Upper lobe of left lung (tissue), 6 donors: Measurements from ENCODE around the gene ATP6V0B. TPM values are rescaled to one million over a fixed set of nuclear protein-coding genes. Genes with fewer than 3 reads are reported as not detected.

Source experiments
- ATAC-seq, 2 donors: fragments of 200-7000 bp; cut with Tn5 transposase; one replicate each; pipeline ENCODE4 v1.9.1; 2022; ENCODE audit warnings: mild to moderate bottlenecking in 2 of 2, moderate library complexity in 2 of 2; ENCODE audit not compliant: low FRiP score in 2 of 2
- DNase-seq, 2 donors: peaks; one replicate each; pipeline ENCODE4 v3.0.0-alpha.2; 2019 to 2020
- H3K27ac ChIP-seq, 4 donors: fragments of 200-600 bp; sonication (generic); one replicate each; pipeline ENCODE4 v1.5.1; 2016 to 2019
- H3K27me3 ChIP-seq, 4 donors: fragments of 200-600 bp; sonication (generic); one replicate each; pipeline ENCODE4 v1.5.1; 2017 to 2019
- H3K36me3 ChIP-seq, 4 donors: fragments of 200-600 bp; sonication (generic); one replicate each; pipeline ENCODE4 v1.5.1; 2016 to 2019
- H3K4me1 ChIP-seq, 4 donors: fragments of 200-600 bp; sonication (generic); one replicate each; pipeline ENCODE4 v1.5.1; 2018 to 2019
- H3K4me3 ChIP-seq, 4 donors: fragments of 200-600 bp; sonication (generic); one replicate each; pipeline ENCODE4 v1.5.1; 2017 to 2019; ENCODE audit warnings: mild to moderate bottlenecking in 2 of 4, moderate library complexity in 1 of 4
- H3K9me3 ChIP-seq, 4 donors: fragments of 200-600 bp; sonication (generic); one replicate each; pipeline ENCODE4 v1.5.1; 2018 to 2019
- CTCF ChIP-seq, 6 experiments: fragments of 450-650 bp in 4 of 6; fragments of 200-600 bp in 2 of 6; sonication (generic) in 2 of 6; IDR thresholded peaks; one replicate each; pipeline ENCODE4 v1.5.1; 2016 to 2019; ENCODE audit warnings: antibody characterized with exemption in 6 of 6
- EP300 ChIP-seq, 4 donors: sonication (generic); formaldehyde crosslinking; IDR thresholded peaks; one replicate each; pipeline ENCODE4 v1.5.1; 2017; ENCODE audit warnings: antibody characterized with exemption in 4 of 4, control low read depth in 2 of 4
- POLR2A ChIP-seq, 4 donors: fragments of 450-650 bp; IDR thresholded peaks; one replicate each; pipeline ENCODE4 v1.5.1; 2016 to 2017; ENCODE audit warnings: antibody characterized with exemption in 4 of 4, mild to moderate bottlenecking in 2 of 4
- POLR2AphosphoS5 ChIP-seq, 2 donors: sonication (generic); formaldehyde crosslinking; IDR thresholded peaks; one replicate each; pipeline ENCODE4 v1.5.1; 2017; ENCODE audit warnings: antibody characterized with exemption in 2 of 2
- WGBS, 2 donors: methylation state at CpG; one replicate each; pipeline ENCODE4 v1.1.5; 2017 to 2018; 5-methylcytosine and 5-hydroxymethylcytosine counted together
- total RNA-seq, 6 donors: library from RNA; depleted of rRNA in 4 of 6; stranded (reverse); fragments of >200 nt in 4 of 6; gene quantifications; one replicate each; pipeline versions ENCODE4 v1.1.0 to v1.2.1, GENCODE V29; 2016 to 2021
- donor health status: DM: no; HTN: no; CAD: no; lungs with moderate emphysema.
- donor health status: DM: no; HTN: yes; CAD: no; lungs with severe emphysema.

ATP6V0B gene
- total RNA-seq, 6 donors from 2014 or later = 98.0 to 225 (median 161) TPM

- Histone ChIP-seq H3K27me3 (peaks cover 0 to 12% (median 5%) of the 10 kb centered on the region in 4 donors), H3K27ac (no peak overlapping the region), H3K4me3 (no peak overlapping the region), H3K36me3 (peaks cover 0 to 6% (median 0%) of the 10 kb centered on the region in 4 donors), H3K4me1 (peaks cover 18 to 28% (median 23%) of the 10 kb centered on the region in 4 donors), H3K9me3 (no peaks in the 10 kb centered on the region)
- ATAC-seq = no peak
- TF ChIP-seq POLR2AphosphoS5 (IDR thresholded peaks at IDR 0.05) (no peak), POLR2A (IDR thresholded peaks at IDR 0.05) (no peak), CTCF (IDR thresholded peaks at IDR 0.05) (no peak), EP300 (IDR thresholded peaks at IDR 0.05) (no peak)
- DNase-seq = no peak
- WGBS, 2 donors = 95 to 98% methylated on average over 5 to 13 of the region's 13 CpGs
Observed at GRCh38 chr1:43931711-43932660, 42.8 kb upstream of the ATP6V0B start.

GRCh38 chr1:43932786-43933385, 41.9 kb upstream of the ATP6V0B start:
- Histone ChIP-seq H3K4me1 (peaks cover 18 to 28% (median 23%) of the 10 kb centered on the region in 4 donors), H3K4me3 (peak overlapping the region in 3 of 4 donors; percentile 33 to 53 (median 49)), H3K9me3 (no peaks in the 10 kb centered on the region), H3K27me3 (peaks cover 0 to 12% (median 5%) of the 10 kb centered on the region in 4 donors), H3K36me3 (peaks cover 0 to 6% (median 0%) of the 10 kb centered on the region in 4 donors), H3K27ac (peak overlapping the region in 2 of 4 donors; percentile 28 to 41)
- DNase-seq = no peak
- WGBS, 2 donors = 34 to 50% methylated on average over 8 of the region's 8 CpGs
- no peak for TF ChIP-seq CTCF (IDR thresholded peaks at IDR 0.05)
- no peak for TF ChIP-seq POLR2A (IDR thresholded peaks at IDR 0.05)
- TF ChIP-seq EP300 (IDR thresholded peaks at IDR 0.05) = no peak
- no peak for TF ChIP-seq POLR2AphosphoS5 (IDR thresholded peaks at IDR 0.05)
- no peak for ATAC-seq

- Histone ChIP-seq H3K4me3 (peak within 1 kb of the TSS in 3 of 4 donors; percentile 33 to 53 (median 49)), H3K9me3 (no peaks in the 10 kb centered on the region), H3K36me3 (peaks cover 0 to 6% (median 0%) of the 10 kb centered on the region in 4 donors), H3K27ac (peak within 1 kb of the TSS in 2 of 4 donors; percentile 28 to 41), H3K27me3 (peaks cover 0 to 12% (median 5%) of the 10 kb centered on the region in 4 donors), H3K4me1 (peaks cover 18 to 28% (median 23%) of the 10 kb centered on the region in 4 donors)
- no peak for TF ChIP-seq CTCF (IDR thresholded peaks at IDR 0.05)
- TF ChIP-seq POLR2A (IDR thresholded peaks at IDR 0.05) = no peak
- no peak for TF ChIP-seq EP300 (IDR thresholded peaks at IDR 0.05)
- no peak for TF ChIP-seq POLR2AphosphoS5 (IDR thresholded peaks at IDR 0.05)
- ATAC-seq (peak; percentile 19 to 39), DNase-seq (peak; percentile 51 to 87)
- WGBS, 2 donors = 8% methylated on average over 27 to 39 of the region's 42 CpGs
Observed at GRCh38 chr1:43933386-43934100, 41.2 kb upstream of the ATP6V0B start, which contains the start of gene ARTN. ARTN (plus strand) TSS chr1:43933801; CDS start chr1:43935657, 1,856 bp downstream.

GRCh38 chr1:43934101-43934985, 40.4 kb upstream of the ATP6V0B start:
- ATAC-seq = peak; percentile 79

More at GRCh38 chr1:43934101-43934985, 40.4 kb upstream of the ATP6V0B start:
- H3K9me3 ChIP-seq = no peaks in the 10 kb centered on the region
- H3K4me3 ChIP-seq = peak overlapping the region in 3 of 4 donors; percentile 33 to 53 (median 49)
- 25 to 27% methylated on average over 6 to 13 of the region's 13 CpGs for WGBS, 2 donors
- H3K4me1 ChIP-seq = peaks cover 18 to 28% (median 23%) of the 10 kb centered on the region in 4 donors
- peak; percentile 82 to 87 (median 84) for TF ChIP-seq CTCF (IDR thresholded peaks at IDR 0.05)
- no peak for TF ChIP-seq EP300 (IDR thresholded peaks at IDR 0.05)
- DNase-seq = peak in 1 of 2 donors; percentile 69
- H3K27me3 ChIP-seq = peaks cover 0 to 12% (median 5%) of the 10 kb centered on the region in 4 donors
- peak overlapping the region in 2 of 4 donors; percentile 28 to 41 for H3K27ac ChIP-seq
- peaks cover 0 to 6% (median 0%) of the 10 kb centered on the region in 4 donors for H3K36me3 ChIP-seq
